GM12864 (cell line): ENCODE measurements around the gene SIL1.
"Not testable (repeated sequence)": the region's sequence is repeated elsewhere in the genome, so short reads cannot be mapped to it uniquely, and the experiment has no call there.

ENCODE experiments used
- DNase-seq: peaks from one replicate; pipeline ENCODE4 v3.0.0-alpha.2; 2011; ENCODE audit warnings: low read depth
- H3K4me3 ChIP-seq: 2 replicates; pipeline ENCODE4 v1.5.1; 2011; ENCODE audit warnings: mild to moderate bottlenecking, low read depth, low read length, control low read depth
- CTCF ChIP-seq: IDR thresholded peaks from 2 replicates; pipeline ENCODE4 v1.5.1; 2011; ENCODE audit warnings: low read depth, mild to moderate bottlenecking, moderate library complexity, low read length, control low read depth, inconsistent platforms; ENCODE audit errors: missing control alignments

Gene SIL1

GRCh38 chr5:139181835-139182452 lies 16.2 kb downstream of the SIL1 start:
- H3K4me3 ChIP-seq = no peak overlapping the region
- TF ChIP-seq CTCF = no peak
- DNase-seq = no peak

- H3K4me3 ChIP-seq = no peak overlapping the region
- no peak for DNase-seq
- TF ChIP-seq CTCF = no peak
Measured at GRCh38 chr5:139181322-139181730, 16.8 kb downstream of the SIL1 start.

- no peak for TF ChIP-seq CTCF
- H3K4me3 ChIP-seq = no peak overlapping the region
- DNase-seq = no peak
Measured at GRCh38 chr5:139180850-139181249, 17.3 kb downstream of the SIL1 start.

- DNase-seq, H3K4me3 ChIP-seq: not testable (repeated sequence)
Measured at GRCh38 chr5:139179778-139180513, 18.2 kb downstream of the SIL1 start.

GRCh38 chr5:139178935-139179334 lies 19.2 kb downstream of the SIL1 start:
- TF ChIP-seq CTCF = no peak
- DNase-seq = no peak
- no peak overlapping the region for H3K4me3 ChIP-seq

GRCh38 chr5:139178589-139178917 lies 19.6 kb downstream of the SIL1 start:
- DNase-seq = no peak
- H3K4me3 ChIP-seq = no peak overlapping the region
- no peak for TF ChIP-seq CTCF

GRCh38 chr5:139177809-139178588 lies 20.2 kb downstream of the SIL1 start:
- DNase-seq = no peak
- no peak for TF ChIP-seq CTCF

GRCh38 chr5:139177281-139177680 lies 20.9 kb downstream of the SIL1 start:
- not testable (repeated sequence) for DNase-seq, H3K4me3 ChIP-seq

More at GRCh38 chr5:139177809-139178588, 20.2 kb downstream of the SIL1 start:
- H3K4me3 ChIP-seq = no peak overlapping the region

GRCh38 chr5:139174382-139174781 lies 23.8 kb downstream of the SIL1 start:
- not testable (repeated sequence) for DNase-seq, H3K4me3 ChIP-seq
